ENCODE data around the gene IRS1.
"Not testable (repeated sequence)": the region's sequence is repeated elsewhere in the genome, so short reads cannot be mapped to it uniquely, and the experiment has no call there.

The IRS1 gene

GRCh38 chr2:226799211-226799975, at the start of gene IRS1:
IRS1 (minus strand) TSS chr2:226799820; CDS start chr2:226798738, 1,082 bp downstream.
- DNase-seq, result no peak

DNA sequence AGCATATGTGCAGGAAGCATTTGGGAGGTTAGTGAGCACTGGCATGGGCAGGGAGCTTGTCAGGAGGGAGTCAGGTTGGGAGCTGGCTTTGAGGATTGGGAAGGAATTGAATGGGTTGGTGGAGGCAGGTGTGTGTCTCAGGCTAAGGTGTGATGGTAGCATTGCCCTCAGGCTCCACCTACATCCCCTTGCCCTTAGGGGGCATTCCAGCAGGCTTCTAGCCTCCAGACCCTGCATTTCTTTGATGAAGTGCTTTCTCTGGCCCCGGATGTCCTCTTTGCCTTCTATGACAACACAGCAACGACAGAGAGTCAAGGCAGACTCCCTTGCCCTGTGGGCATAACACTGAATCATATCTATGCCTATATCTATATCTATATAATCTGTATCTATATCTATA, 49.7 kb upstream of the IRS1 start:
- no peak for DNase-seq

- no peak for DNase-seq
Measured at GRCh38 chr2:226847511-226847910, 47.9 kb upstream of the IRS1 start.

GRCh38 chr2:226847090-226847489, 47.5 kb upstream of the IRS1 start:
- DNase-seq, result no peak

GRCh38 chr2:226845386-226846116, 45.9 kb upstream of the IRS1 start:
- DNase-seq, result no peak

- DNase-seq, result not testable (repeated sequence)
Measured at GRCh38 chr2:226843001-226843400, 43.4 kb upstream of the IRS1 start.

DNA sequence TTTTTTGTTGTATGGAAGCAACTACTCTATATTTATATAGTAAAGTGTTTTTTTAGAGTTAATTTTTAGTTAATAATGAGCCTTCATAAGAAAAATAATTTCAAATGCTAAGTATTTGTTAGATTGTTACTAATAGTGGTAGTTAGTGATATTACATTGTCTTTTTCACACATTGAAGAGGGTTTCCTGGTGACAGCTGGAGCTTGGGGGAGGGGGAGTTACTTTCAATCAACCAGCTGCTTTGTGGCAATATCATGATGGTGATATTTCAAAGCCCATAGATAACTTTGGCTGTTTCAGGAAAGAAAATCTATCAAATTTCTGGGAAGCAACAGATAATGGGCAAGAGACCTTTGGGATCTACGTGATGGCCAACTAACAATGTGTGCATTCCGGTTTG, 40.3 kb upstream of the IRS1 start:
- DNase-seq, result no peak

DNA sequence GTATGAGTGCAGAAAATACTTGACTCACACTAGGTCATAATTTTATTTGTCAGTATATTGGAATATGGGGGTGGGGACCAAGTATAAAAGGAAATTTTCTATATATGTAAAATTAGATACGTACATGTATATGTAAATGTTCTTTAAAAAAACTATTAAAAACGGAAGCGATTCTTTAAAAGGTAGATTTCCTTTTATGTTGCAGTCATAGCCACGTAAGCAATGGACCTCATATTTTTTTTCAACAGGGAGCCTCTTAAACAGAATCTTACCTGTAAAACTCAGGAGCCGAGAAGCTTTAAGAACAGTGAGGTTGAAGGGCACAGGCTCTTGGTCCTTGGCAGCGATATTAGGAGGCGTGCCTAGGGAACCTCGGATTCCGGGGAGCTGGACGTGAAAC, 39.5 kb upstream of the IRS1 start:
- no peak for DNase-seq

DNA sequence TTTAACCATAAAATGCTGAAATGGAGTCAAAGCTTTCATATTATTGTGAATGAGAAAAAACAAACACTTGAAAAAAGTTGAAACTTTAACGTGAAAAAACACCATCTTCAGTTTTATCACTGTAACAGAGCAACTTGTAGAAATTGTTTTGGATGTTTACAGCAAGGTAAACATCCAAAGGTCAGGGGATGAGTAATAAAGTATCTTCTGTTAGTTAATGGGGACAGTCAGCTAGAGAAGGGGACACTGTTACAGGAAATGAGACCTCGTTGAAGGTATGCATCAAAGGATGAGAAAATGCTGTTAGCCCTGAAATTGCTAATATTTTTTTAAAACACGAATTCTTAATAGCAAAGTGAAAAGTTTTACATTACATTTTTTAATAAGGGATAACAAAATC, 39.1 kb upstream of the IRS1 start:
- no peak for DNase-seq

DNA sequence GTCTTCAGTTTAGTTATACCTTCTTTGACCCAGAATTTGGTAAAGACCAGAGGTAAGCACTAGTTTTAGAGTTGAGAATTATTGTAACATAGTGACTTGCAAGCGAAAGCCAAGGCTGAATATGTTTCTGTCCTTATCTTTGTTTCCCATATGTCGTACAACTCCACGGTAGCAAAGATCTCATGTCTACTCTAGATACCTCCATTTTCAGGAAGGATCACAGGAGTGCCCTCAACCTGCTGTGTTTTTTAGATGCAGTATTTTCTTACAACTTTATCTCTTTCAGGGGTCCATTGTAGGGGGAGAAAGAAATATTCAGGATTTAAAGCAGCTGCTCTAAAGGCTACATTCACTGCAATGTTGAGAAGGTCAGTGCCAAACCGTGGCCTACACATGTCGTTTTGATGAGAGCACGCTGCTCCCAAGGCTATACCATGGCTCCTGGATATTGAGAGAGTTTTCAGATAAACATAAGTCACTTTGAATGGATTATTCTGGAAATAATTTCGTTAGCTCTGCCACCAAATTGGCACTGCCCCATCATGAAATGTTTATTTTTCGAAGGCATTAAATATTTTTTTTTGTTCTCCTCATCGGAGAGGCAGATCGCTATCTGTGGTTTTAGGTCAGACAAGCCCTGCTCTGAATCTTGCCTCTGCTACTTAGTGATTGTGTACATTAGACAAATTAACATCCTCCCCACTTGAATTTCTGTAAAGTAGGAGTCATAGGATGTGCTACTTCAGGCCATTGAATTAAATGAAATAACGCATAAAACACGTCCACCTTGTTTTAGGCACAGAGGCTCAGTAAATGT, 38.4 kb upstream of the IRS1 start:
- no peak for DNase-seq

DNA sequence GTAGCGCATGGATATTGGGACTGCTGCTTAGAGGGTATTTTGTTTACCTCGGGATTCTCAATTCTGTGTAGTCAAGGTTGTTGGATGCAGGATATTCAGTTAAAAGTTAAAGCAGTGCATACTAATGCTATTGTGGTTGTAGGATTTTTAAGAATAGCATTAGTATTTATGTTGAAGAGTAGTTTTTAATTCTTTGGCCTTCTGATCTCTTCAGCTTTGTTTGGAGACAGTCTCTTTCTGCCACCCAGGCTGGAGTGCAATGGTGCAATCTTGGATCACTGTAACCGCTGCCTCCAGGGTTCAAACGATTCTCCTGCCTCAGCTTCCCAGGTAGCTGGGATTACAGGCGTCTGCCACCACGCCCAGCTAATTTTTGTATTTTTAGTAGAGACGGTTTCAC, 37.7 kb upstream of the IRS1 start:
- DNase-seq, result no peak

DNA sequence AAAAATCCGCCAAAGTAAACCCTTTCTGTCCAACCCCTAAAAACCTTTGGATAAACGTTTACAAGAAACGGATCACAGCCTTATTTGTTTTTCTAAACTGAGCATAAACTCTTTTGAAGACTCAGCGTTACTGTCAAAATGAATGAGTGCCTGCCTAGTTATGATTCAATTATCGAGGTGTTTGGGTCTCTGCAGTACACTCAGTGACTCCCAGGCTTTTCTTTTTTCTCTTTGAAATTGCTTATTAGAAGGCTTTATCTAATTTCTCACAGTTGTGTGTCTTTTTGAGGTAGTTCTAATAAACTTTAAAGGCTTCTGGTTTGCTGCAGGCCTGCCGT, 36.9 kb upstream of the IRS1 start:
- peak; percentile 77 for DNase-seq

- peak; percentile 86 for DNase-seq
Measured at GRCh38 chr2:226835796-226836547, 36.4 kb upstream of the IRS1 start, which contains the start of gene RHBDD1. RHBDD1 (plus strand) TSS chr2:226836054; CDS start chr2:226864694, 28,640 bp downstream.

DNA sequence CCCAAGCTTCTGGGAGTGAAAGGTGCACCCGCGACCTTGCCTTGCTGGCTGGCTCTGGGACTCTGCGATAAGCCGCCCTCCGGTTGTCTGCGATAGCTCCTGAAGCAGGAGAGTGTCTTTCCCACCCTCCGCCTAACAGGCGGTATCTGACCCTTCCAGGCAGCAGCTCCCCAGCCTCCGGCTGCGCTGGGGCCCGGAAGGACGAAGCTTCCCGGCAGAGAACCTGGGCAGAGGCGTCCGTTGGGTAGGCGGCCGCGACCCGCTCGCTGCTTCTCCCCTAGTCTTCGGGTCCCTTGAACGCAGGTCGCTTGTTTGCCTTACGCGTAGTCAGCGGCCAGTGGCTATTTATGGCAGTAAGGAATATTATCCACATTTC, 35.8 kb upstream of the IRS1 start:
- no peak for DNase-seq

DNA sequence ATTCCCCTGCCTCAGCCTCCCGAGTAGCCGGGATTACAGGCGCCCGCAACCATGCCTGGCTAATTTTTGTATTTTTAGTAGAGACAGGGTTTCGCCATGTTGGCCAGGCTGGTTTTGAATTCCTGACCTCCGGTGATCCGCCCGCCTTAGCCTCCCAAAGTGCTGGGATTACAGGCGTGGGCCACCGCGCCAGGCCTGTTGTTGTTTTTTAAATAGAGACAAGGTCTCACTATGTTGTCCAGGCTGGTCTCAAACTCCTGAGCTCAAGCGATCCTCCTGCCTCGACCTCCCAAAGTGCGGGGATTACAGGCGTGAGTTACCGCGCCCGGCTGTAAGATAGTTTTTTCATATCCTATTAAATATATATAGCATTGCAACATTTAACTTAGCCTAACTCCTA, 35.3 kb upstream of the IRS1 start:
- not testable (repeated sequence) for DNase-seq

DNA sequence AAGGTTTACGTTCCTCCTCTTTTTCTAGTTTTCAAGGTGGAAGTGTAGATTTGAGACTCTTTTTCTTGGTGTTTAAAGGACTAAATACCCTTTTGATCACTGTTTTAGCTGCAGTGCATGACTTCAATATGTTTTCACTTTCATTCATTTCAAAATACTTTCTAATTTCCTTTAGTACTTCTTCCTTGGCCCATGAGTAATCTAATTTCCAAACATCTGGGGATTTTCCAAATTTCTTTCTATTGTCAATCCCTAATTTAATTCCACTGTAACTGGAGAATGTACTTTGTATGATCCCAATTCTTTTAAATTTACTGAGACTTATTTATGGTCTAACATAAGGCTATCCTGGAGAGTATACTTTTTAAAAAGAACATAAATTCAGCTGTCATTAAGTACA, 32.4 kb upstream of the IRS1 start:
- DNase-seq, result no peak

DNA sequence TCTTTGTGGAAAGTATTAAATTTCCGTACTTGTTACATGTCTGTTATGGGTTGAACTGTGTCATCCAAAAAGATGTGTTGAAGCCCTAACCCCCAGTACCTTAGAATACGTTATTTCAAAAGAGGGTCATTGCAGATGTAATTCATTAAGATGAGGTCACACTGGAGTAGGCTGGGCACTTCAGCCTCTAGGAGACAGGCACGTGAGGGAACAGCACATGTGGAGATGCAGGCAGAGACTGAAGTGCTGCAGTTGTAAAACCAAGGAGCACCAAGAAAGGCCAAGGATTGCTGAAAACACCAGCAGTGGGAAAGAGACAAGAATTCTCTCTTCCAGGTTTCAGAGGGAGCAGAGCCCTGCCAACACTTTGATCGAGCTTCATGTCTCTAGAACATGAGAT, 31.6 kb upstream of the IRS1 start:
- no peak for DNase-seq

- no peak for DNase-seq
Measured at GRCh38 chr2:226829721-226830631, 30.4 kb upstream of the IRS1 start.

DNA sequence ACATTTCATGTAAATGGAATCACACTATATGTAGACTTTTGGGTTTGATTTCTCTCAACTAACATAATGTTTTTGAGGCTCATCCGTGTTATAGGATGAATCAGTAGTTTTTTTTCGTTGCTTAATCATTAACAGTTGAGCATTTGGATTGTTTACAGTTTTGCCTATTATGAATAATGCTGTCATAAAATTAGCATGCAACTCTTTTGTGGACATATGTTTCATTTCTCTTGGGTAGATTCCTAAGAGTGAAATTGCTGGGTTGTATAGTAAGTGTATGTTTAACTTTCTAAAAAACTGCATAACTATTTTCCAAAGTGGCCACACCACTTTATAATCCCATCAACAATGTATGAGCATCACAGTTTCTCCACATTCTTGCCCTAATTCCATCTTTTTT, 28.6 kb upstream of the IRS1 start:
- DNase-seq, result no peak

GRCh38 chr2:226825056-226825455, 25.4 kb upstream of the IRS1 start:
- DNase-seq, result no peak

GRCh38 chr2:226818930-226819329, 19.3 kb upstream of the IRS1 start:
- DNase-seq, result no peak

DNA sequence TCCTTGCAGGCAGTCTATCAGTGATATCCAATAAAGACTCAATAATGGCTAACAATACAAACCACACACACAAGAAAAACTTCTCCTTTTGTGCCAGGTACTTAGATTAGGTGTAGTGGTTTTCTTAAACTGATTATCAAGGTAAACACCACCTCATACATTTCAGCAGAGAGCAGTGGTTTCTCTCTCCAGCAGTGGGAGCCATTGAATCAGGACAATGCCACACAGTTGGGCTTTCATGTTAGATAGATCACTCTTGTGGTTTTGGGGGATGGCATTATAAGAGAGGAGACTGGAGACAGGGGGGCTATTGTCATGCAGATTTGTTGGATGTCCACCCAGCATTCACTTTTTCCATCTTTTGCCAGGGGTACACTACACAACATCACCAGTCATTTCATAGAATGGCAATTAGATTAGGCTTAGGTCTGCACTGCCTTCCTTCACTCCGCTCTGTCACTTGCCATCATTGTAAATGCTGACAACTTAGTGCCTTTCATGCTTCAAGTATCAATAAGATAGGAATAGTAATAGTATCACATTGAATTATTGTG, 13.6 kb upstream of the IRS1 start:
- no peak for DNase-seq

Measured in KG1 (cell line).